ENCODE measurements around the gene NDUFB2.
"Not testable (repeated sequence)": the region's sequence is repeated elsewhere in the genome, so short reads cannot be mapped to it uniquely, and the experiment has no call there.

NDUFB2 gene

GRCh38 chr7:140734729-140735128 is 38.2 kb downstream of the NDUFB2 start:
- Histone ChIP-seq H2AFZ (ENCODE audit: insufficient read depth, low read length, poor library complexity) (no peak overlapping the region), H3K4ac (ENCODE audit: low read depth, low read length) (no peak overlapping the region), H2AK5ac (ENCODE audit: low read length) (no peak overlapping the region), H4K12ac (ENCODE audit: low read depth, low read length) (no peak overlapping the region), H3K23ac (ENCODE audit: low read length) (no peak overlapping the region), H3K14ac (ENCODE audit: low read length) (no peak overlapping the region), H4K91ac (ENCODE audit: low read depth, low read length) (no peak overlapping the region), H3K79me1 (ENCODE audit: low read length) (no peaks in the 10 kb centered on the region), H3K27ac (ENCODE audit: low read depth, low read length) (no peak overlapping the region), H2BK5ac (ENCODE audit: low read depth, low read length, poor library complexity) (no peak overlapping the region), H3K18ac (ENCODE audit: low read length) (no peak overlapping the region), H3K4me2 (ENCODE audit: low read length) (no peak overlapping the region), H3K4me3 (ENCODE audit: low read depth, low read length) (no peak overlapping the region), H3K9ac (ENCODE audit: low read length) (no peak overlapping the region), H3K27me3 (ENCODE audit: insufficient read depth, low read length) (no peaks in the 10 kb centered on the region), H4K8ac (ENCODE audit: low read depth, low read length) (no peak overlapping the region), H2BK120ac (ENCODE audit: insufficient read depth, low read length, poor library complexity) (no peak overlapping the region), H3K36me3 (ENCODE audit: control insufficient read depth in 1 of 2, insufficient read depth in 2 of 2, low read length in 2 of 2) (peaks cover 1 to 9% of the 10 kb centered on the region in 2 experiments), H3K9me3 (ENCODE audit: insufficient read depth, low read depth, low read length) (no peaks in the 10 kb centered on the region), H3K4me1 (ENCODE audit: control insufficient read depth in 1 of 2, insufficient read depth in 2 of 2, low read length in 2 of 2) (no peaks in the 10 kb centered on the region), H3K79me2 (ENCODE audit: control insufficient read depth, insufficient read depth, low read length, poor library complexity) (no peaks in the 10 kb centered on the region), H2BK12ac (ENCODE audit: low read length) (no peak overlapping the region)
- no CpG with 5 or more reads among the region's 2 CpGs for WGBS (ENCODE audit: extremely low coverage, insufficient coverage, insufficient read length)
- no peak for DNase-seq

- Histone ChIP-seq H3K4me1 (ENCODE audit: control insufficient read depth in 1 of 2, insufficient read depth in 2 of 2, low read length in 2 of 2) (no peaks in the 10 kb centered on the region), H3K4me2 (ENCODE audit: low read length) (no peak overlapping the region), H2BK120ac (ENCODE audit: insufficient read depth, low read length, poor library complexity) (no peak overlapping the region), H3K4me3 (ENCODE audit: low read depth, low read length) (no peak overlapping the region), H4K12ac (ENCODE audit: low read depth, low read length) (no peak overlapping the region), H2BK12ac (ENCODE audit: low read length) (no peak overlapping the region), H3K27ac (ENCODE audit: low read depth, low read length) (no peak overlapping the region), H3K79me1 (ENCODE audit: low read length) (no peaks in the 10 kb centered on the region), H3K79me2 (ENCODE audit: control insufficient read depth, insufficient read depth, low read length, poor library complexity) (no peaks in the 10 kb centered on the region), H3K9ac (ENCODE audit: low read length) (no peak overlapping the region), H3K18ac (ENCODE audit: low read length) (no peak overlapping the region), H2AK5ac (ENCODE audit: low read length) (no peak overlapping the region), H4K8ac (ENCODE audit: low read depth, low read length) (no peak overlapping the region), H3K9me3 (ENCODE audit: insufficient read depth, low read depth, low read length) (no peaks in the 10 kb centered on the region), H3K14ac (ENCODE audit: low read length) (no peak overlapping the region), H3K23ac (ENCODE audit: low read length) (no peak overlapping the region), H3K27me3 (ENCODE audit: insufficient read depth, low read length) (no peaks in the 10 kb centered on the region), H2BK5ac (ENCODE audit: low read depth, low read length, poor library complexity) (no peak overlapping the region), H3K4ac (ENCODE audit: low read depth, low read length) (no peak overlapping the region), H2AFZ (ENCODE audit: insufficient read depth, low read length, poor library complexity) (no peak overlapping the region), H4K91ac (ENCODE audit: low read depth, low read length) (no peak overlapping the region), H3K36me3 (ENCODE audit: control insufficient read depth in 1 of 2, insufficient read depth in 2 of 2, low read length in 2 of 2) (peaks cover 1 to 6% of the 10 kb centered on the region in 2 experiments)
- no peak for DNase-seq
These were observed 41.8 kb downstream of the NDUFB2 start for GRCh38 chr7:140738280-140738679.

GRCh38 chr7:140743255-140743654 is 46.7 kb downstream of the NDUFB2 start:
- H3K4me2 ChIP-seq (ENCODE audit: low read length); H2BK5ac ChIP-seq (ENCODE audit: low read depth, low read length, poor library complexity); DNase-seq; H3K27ac ChIP-seq (ENCODE audit: low read depth, low read length); H3K36me3 ChIP-seq (ENCODE audit: control insufficient read depth in 1 of 2, insufficient read depth in 2 of 2, low read length in 2 of 2); H3K23ac ChIP-seq (ENCODE audit: low read length); H4K8ac ChIP-seq (ENCODE audit: low read depth, low read length); H3K4ac ChIP-seq (ENCODE audit: low read depth, low read length); H2BK120ac ChIP-seq (ENCODE audit: insufficient read depth, low read length, poor library complexity); H3K4me1 ChIP-seq (ENCODE audit: control insufficient read depth in 1 of 2, insufficient read depth in 2 of 2, low read length in 2 of 2); H3K9ac ChIP-seq (ENCODE audit: low read length); H3K18ac ChIP-seq (ENCODE audit: low read length); H2BK12ac ChIP-seq (ENCODE audit: low read length); H2AK5ac ChIP-seq (ENCODE audit: low read length); H3K27me3 ChIP-seq (ENCODE audit: insufficient read depth, low read length); H3K9me3 ChIP-seq (ENCODE audit: insufficient read depth, low read depth, low read length); H3K79me1 ChIP-seq (ENCODE audit: low read length); H3K14ac ChIP-seq (ENCODE audit: low read length); H3K79me2 ChIP-seq (ENCODE audit: control insufficient read depth, insufficient read depth, low read length, poor library complexity); H4K12ac ChIP-seq (ENCODE audit: low read depth, low read length); H4K91ac ChIP-seq (ENCODE audit: low read depth, low read length); H2AFZ ChIP-seq (ENCODE audit: insufficient read depth, low read length, poor library complexity); H3K4me3 ChIP-seq (ENCODE audit: low read depth, low read length): not testable (repeated sequence)
- no CpG with 5 or more reads among the region's 4 CpGs for WGBS (ENCODE audit: extremely low coverage, insufficient coverage, insufficient read length)

- Histone ChIP-seq H3K9ac (ENCODE audit: low read length) (no peak overlapping the region), H2AK5ac (ENCODE audit: low read length) (no peak overlapping the region), H3K79me2 (ENCODE audit: control insufficient read depth, insufficient read depth, low read length, poor library complexity) (no peaks in the 10 kb centered on the region), H3K27ac (ENCODE audit: low read depth, low read length) (no peak overlapping the region), H3K23ac (ENCODE audit: low read length) (no peak overlapping the region), H2AFZ (ENCODE audit: insufficient read depth, low read length, poor library complexity) (no peak overlapping the region), H3K4me2 (ENCODE audit: low read length) (no peak overlapping the region), H4K91ac (ENCODE audit: low read depth, low read length) (no peak overlapping the region), H3K4ac (ENCODE audit: low read depth, low read length) (no peak overlapping the region), H3K27me3 (ENCODE audit: insufficient read depth, low read length) (no peaks in the 10 kb centered on the region), H3K4me3 (ENCODE audit: low read depth, low read length) (no peak overlapping the region), H3K18ac (ENCODE audit: low read length) (no peak overlapping the region), H2BK5ac (ENCODE audit: low read depth, low read length, poor library complexity) (no peak overlapping the region), H2BK12ac (ENCODE audit: low read length) (no peak overlapping the region), H4K8ac (ENCODE audit: low read depth, low read length) (no peak overlapping the region), H3K14ac (ENCODE audit: low read length) (no peak overlapping the region), H2BK120ac (ENCODE audit: insufficient read depth, low read length, poor library complexity) (no peak overlapping the region), H4K12ac (ENCODE audit: low read depth, low read length) (no peak overlapping the region), H3K36me3 (ENCODE audit: control insufficient read depth in 1 of 2, insufficient read depth in 2 of 2, low read length in 2 of 2) (peaks cover 1 to 2% of the 10 kb centered on the region in 2 experiments), H3K4me1 (ENCODE audit: control insufficient read depth in 1 of 2, insufficient read depth in 2 of 2, low read length in 2 of 2) (no peaks in the 10 kb centered on the region), H3K9me3 (ENCODE audit: insufficient read depth, low read depth, low read length) (no peaks in the 10 kb centered on the region), H3K79me1 (ENCODE audit: low read length) (no peaks in the 10 kb centered on the region)
- DNase-seq: no peak
- WGBS (ENCODE audit: extremely low coverage, insufficient coverage, insufficient read length): no CpG with 5 or more reads among the region's 2 CpGs
These were observed 47.5 kb downstream of the NDUFB2 start for GRCh38 chr7:140744005-140744404.

Measured in trophoblast cell (in vitro differentiated cells and primary cell).